Osteoblast (primary cell): Measurements from ENCODE around the gene CALR. TPM values are rescaled to one million over a fixed set of nuclear protein-coding genes. Genes with fewer than 3 reads are reported as not detected.
"Not testable (repeated sequence)": the region's sequence is repeated elsewhere in the genome, so short reads cannot be mapped to it uniquely, and the experiment has no call there.

Experiments used
- DNase-seq: peaks from one replicate; pipeline ENCODE4 v3.0.0; 2011; ENCODE audit warnings: low spot score, mixed read lengths; ENCODE audit not compliant: insufficient read length; ENCODE audit errors: missing footprints
- H2AFZ ChIP-seq: 2 replicates; pipeline ENCODE4 v1.6.0; 2011; ENCODE audit warnings: mild to moderate bottlenecking, low read length
- H3K27ac ChIP-seq: 2 replicates; pipeline ENCODE4 v1.5.1; 2011; ENCODE audit warnings: mild to moderate bottlenecking, low read depth, low read length, moderate library complexity
- H3K27me3 ChIP-seq: 2 replicates; pipeline ENCODE4 v1.6.0; 2012; ENCODE audit warnings: mild to moderate bottlenecking, control low read depth, inconsistent platforms, low read length, moderate library complexity; ENCODE audit not compliant: insufficient read depth
- H3K36me3 ChIP-seq: 2 replicates; pipeline ENCODE4 v1.5.1; 2011; ENCODE audit warnings: mild to moderate bottlenecking, low read length, control low read depth, moderate library complexity; ENCODE audit not compliant: insufficient read depth
- H3K4me1 ChIP-seq: 2 replicates; pipeline ENCODE4 v1.5.1; 2011; ENCODE audit warnings: mild to moderate bottlenecking, low read length, control low read depth, moderate library complexity; ENCODE audit not compliant: insufficient read depth
- H3K4me2 ChIP-seq: 2 replicates; pipeline ENCODE4 v1.6.0; 2011; ENCODE audit warnings: mild to moderate bottlenecking, low read length; ENCODE audit not compliant: insufficient read depth
- H3K4me3 ChIP-seq: fragments of 200-600 bp; sonication (generic); 3 replicates; pipeline ENCODE4 v1.5.1; 2012; ENCODE audit warnings: mild to moderate bottlenecking, low read length, inconsistent platforms; ENCODE audit not compliant: insufficient read depth
- H3K79me2 ChIP-seq: 2 replicates; pipeline ENCODE4 v1.6.0; 2012; ENCODE audit warnings: mild to moderate bottlenecking, low read length, control low read depth, inconsistent platforms; ENCODE audit not compliant: insufficient read depth
- H3K9me3 ChIP-seq: 2 replicates; pipeline ENCODE4 v1.5.1; 2011; ENCODE audit warnings: low read depth, low read length, control low read depth
- H4K20me1 ChIP-seq: 2 replicates; pipeline ENCODE4 v1.6.0; 2012; ENCODE audit warnings: mild to moderate bottlenecking, low read length, control low read depth; ENCODE audit not compliant: insufficient read depth
- total RNA-seq: library from RNA; depleted of rRNA; stranded (reverse); fragments of >200 nt; gene quantifications from 2 replicates; pipeline ENCODE4 v1.2.3, GENCODE V29; 2012
- TF ChIP-seq, protein P1 (sequence below): IDR thresholded peaks from 2 replicates; pipeline ENCODE4 v1.5.1; 2011; ENCODE audit warnings: mild to moderate bottlenecking, low read depth, low read length, moderate library complexity; ENCODE audit errors: extremely low read depth

Gene CALR
- 1,685 and 1,980 TPM in 2 replicates for total RNA-seq

GRCh38 chr19:12937927-12938778 lies at the start of gene CALR:
Gene CALR (plus strand): TSS chr19:12938609. CDS start chr19:12938680, 71 bp downstream.
- Histone ChIP-seq H3K4me3 (peak within 1 kb of the TSS; percentile 100), H4K20me1 (peaks cover 41% of the 10 kb centered on the region), H3K79me2 (peaks cover 50% of the 10 kb centered on the region), H3K4me2 (peak within 1 kb of the TSS; percentile 93), H2AFZ (peak within 1 kb of the TSS; percentile 94), H3K27me3 (no peaks in the 10 kb centered on the region), H3K27ac (peak within 1 kb of the TSS; percentile 87), H3K36me3 (peaks cover 37% of the 10 kb centered on the region), H3K9me3 (no peaks in the 10 kb centered on the region), H3K4me1 (peaks cover 29% of the 10 kb centered on the region)
- DNase-seq: peak; percentile 99
- TF ChIP-seq, protein P1, sequence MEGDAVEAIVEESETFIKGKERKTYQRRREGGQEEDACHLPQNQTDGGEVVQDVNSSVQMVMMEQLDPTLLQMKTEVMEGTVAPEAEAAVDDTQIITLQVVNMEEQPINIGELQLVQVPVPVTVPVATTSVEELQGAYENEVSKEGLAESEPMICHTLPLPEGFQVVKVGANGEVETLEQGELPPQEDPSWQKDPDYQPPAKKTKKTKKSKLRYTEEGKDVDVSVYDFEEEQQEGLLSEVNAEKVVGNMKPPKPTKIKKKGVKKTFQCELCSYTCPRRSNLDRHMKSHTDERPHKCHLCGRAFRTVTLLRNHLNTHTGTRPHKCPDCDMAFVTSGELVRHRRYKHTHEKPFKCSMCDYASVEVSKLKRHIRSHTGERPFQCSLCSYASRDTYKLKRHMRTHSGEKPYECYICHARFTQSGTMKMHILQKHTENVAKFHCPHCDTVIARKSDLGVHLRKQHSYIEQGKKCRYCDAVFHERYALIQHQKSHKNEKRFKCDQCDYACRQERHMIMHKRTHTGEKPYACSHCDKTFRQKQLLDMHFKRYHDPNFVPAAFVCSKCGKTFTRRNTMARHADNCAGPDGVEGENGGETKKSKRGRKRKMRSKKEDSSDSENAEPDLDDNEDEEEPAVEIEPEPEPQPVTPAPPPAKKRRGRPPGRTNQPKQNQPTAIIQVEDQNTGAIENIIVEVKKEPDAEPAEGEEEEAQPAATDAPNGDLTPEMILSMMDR: no peak

DNA sequence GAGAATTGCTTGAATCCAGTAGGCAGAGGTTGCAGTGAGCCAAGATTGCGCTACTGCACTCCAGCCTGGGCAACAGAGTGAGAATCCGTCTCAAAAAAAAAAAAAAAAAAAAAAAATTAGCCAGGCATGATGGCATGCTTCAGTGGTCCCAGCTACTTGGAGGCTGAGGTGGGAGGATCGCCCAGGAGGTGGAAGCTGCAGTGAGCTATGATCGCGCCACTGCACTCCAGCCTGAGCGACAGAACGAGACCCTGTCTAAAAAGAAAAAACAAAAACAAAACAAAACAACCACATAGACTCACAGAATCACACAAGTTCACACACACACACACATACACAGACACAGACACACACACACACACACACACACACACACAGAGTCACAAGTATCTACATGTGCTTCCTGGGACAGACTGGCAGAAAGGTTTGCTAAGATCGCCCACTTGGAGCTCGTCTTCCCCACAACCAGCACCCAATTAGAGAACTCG lies 48.1 kb upstream of the CALR start:
- not testable (repeated sequence) for H3K27ac ChIP-seq, H3K36me3 ChIP-seq, H3K9me3 ChIP-seq

GRCh38 chr19:12890787-12891552 lies 47.4 kb upstream of the CALR start, which contains the start of gene GCDH:
Gene GCDH (plus strand): TSS chr19:12891160. CDS start chr19:12891305, 145 bp downstream.
- Histone ChIP-seq H3K4me3 (peak within 1 kb of the TSS; percentile 92), H4K20me1 (peaks cover 2% of the 10 kb centered on the region), H3K79me2 (peaks cover 10% of the 10 kb centered on the region), H3K9me3 (no peaks in the 10 kb centered on the region), H3K27me3 (peaks cover 12% of the 10 kb centered on the region), H3K36me3 (peaks cover 11% of the 10 kb centered on the region), H3K4me1 (peaks cover 13% of the 10 kb centered on the region), H3K27ac (peak within 1 kb of the TSS; percentile 65), H2AFZ (peak within 1 kb of the TSS; percentile 96), H3K4me2 (peak within 1 kb of the TSS; percentile 98)
- TF ChIP-seq, protein P1: no peak
- DNase-seq: peak; percentile 100

More for the DNA sequence above, 48.1 kb upstream of the CALR start:
- H3K4me3 ChIP-seq: peak overlapping the region; percentile 92
- not testable (repeated sequence) for H4K20me1 ChIP-seq, DNase-seq
- H3K79me2 ChIP-seq: peaks cover 10% of the 10 kb centered on the region
- peak overlapping the region; percentile 98 for H3K4me2 ChIP-seq
- peaks cover 12% of the 10 kb centered on the region for H3K27me3 ChIP-seq
- peak overlapping the region; percentile 66 for H2AFZ ChIP-seq
- H3K4me1 ChIP-seq: peaks cover 13% of the 10 kb centered on the region

DNA sequence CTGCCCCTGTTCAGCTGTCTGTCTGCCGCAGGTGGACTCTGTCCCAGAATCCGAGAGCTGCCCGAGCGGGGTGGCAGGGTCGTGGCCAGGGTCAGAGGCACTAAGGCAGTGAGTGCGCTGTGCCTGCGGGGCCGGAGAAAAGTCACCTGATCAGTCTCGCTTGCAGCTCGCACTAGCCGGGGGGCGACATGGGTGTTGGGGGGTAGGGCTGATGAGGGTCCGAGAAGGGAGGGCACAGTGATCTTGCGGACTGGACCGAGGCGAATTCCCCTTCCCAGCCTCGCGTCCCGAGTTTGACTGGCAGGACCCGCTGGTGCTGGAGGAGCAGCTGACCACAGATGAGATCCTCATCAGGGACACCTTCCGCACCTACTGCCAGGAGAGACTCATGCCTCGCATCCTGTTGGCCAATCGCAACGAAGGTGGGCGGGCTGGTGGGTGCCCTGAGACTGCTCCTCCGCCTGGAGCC lies 46.8 kb upstream of the CALR start:
- peak overlapping the region; percentile 96 for H2AFZ ChIP-seq
- TF ChIP-seq, protein P1: no peak
- H3K4me3 ChIP-seq: peak overlapping the region; percentile 92
- H3K27ac ChIP-seq: peak overlapping the region; percentile 65
- H3K36me3 ChIP-seq: peaks cover 17% of the 10 kb centered on the region
- peaks cover 2% of the 10 kb centered on the region for H4K20me1 ChIP-seq
- H3K4me2 ChIP-seq: peak overlapping the region; percentile 98
- H3K4me1 ChIP-seq: peaks cover 13% of the 10 kb centered on the region
- DNase-seq: peak; percentile 59
- peaks cover 8% of the 10 kb centered on the region for H3K27me3 ChIP-seq
- H3K79me2 ChIP-seq: peaks cover 10% of the 10 kb centered on the region
- no peaks in the 10 kb centered on the region for H3K9me3 ChIP-seq
